Mammary epithelial cell (primary cell): ENCODE results near the gene SMIM12.

Experiments used
- EZH2 ChIP-seq: IDR thresholded peaks from 2 replicates; pipeline ENCODE4 v1.6.1; 2012; ENCODE audit warnings: low read length, inconsistent platforms, borderline replicate concordance
- TF ChIP-seq, protein P1 (sequence below), 2 donors: IDR thresholded peaks in 1 of 2; conservative IDR thresholded peaks in 1 of 2; 2 replicates each; pipeline ENCODE4 v1.5.1; 2011 to 2012; ENCODE audit warnings: inconsistent platforms in 2 of 2, low read length in 2 of 2, mild to moderate bottlenecking in 2 of 2, control low read depth in 1 of 2, low read depth in 1 of 2; ENCODE audit not compliant: insufficient read depth in 1 of 2; ENCODE audit errors: extremely low read depth in 1 of 2

- TF ChIP-seq, protein P1, sequence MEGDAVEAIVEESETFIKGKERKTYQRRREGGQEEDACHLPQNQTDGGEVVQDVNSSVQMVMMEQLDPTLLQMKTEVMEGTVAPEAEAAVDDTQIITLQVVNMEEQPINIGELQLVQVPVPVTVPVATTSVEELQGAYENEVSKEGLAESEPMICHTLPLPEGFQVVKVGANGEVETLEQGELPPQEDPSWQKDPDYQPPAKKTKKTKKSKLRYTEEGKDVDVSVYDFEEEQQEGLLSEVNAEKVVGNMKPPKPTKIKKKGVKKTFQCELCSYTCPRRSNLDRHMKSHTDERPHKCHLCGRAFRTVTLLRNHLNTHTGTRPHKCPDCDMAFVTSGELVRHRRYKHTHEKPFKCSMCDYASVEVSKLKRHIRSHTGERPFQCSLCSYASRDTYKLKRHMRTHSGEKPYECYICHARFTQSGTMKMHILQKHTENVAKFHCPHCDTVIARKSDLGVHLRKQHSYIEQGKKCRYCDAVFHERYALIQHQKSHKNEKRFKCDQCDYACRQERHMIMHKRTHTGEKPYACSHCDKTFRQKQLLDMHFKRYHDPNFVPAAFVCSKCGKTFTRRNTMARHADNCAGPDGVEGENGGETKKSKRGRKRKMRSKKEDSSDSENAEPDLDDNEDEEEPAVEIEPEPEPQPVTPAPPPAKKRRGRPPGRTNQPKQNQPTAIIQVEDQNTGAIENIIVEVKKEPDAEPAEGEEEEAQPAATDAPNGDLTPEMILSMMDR (conservative IDR thresholded peaks at IDR 0.05 in 1 of 2, IDR thresholded peaks at IDR 0.05 in 1 of 2; ENCODE audit: extremely low read depth in 1 of 2, insufficient read depth in 1 of 2, low read depth in 1 of 2, low read length in 2 of 2) = no peak
- TF ChIP-seq EZH2 = no peak
Measured at GRCh38 chr1:34887593-34887992, 28.0 kb upstream of the SMIM12 start.
